ENCODE data around the gene TBRG1.

- no peak for TF ChIP-seq EZH2 (IDR thresholded peaks at IDR 0.05; ENCODE audit: low read length, unreplicated experiment)
- no peak for TF ChIP-seq CTCF (conservative IDR thresholded peaks at IDR 0.05; ENCODE audit: low read depth, low read length)
These were observed 12.4 kb upstream of the TBRG1 start for GRCh38 chr11:124610295-124610694.
